Parathyroid adenoma (tissue), 2 donors: ENCODE results near the gene ZNF549.

Experiments
- H2AFZ ChIP-seq: fragments of 300-600 bp; sonication (generic); one replicate; pipeline ENCODE4 v1.7.0; 2017; ENCODE audit warnings: antibody characterized with exemption, mild to moderate bottlenecking
- H3K27ac ChIP-seq: fragments of 300-600 bp; sonication (generic); one replicate; pipeline ENCODE4 v1.7.0; 2017
- H3K27me3 ChIP-seq: fragments of 300-600 bp; sonication (generic); one replicate; pipeline ENCODE4 v1.7.0; 2017; ENCODE audit warnings: low read length; ENCODE audit not compliant: control insufficient read depth, insufficient read depth
- H3K36me3 ChIP-seq: fragments of 300-600 bp; sonication (generic); one replicate; pipeline ENCODE4 v1.7.0; 2017; ENCODE audit warnings: low read length; ENCODE audit not compliant: control insufficient read depth, insufficient read depth
- H3K4me1 ChIP-seq: fragments of 300-600 bp; sonication (generic); one replicate; pipeline ENCODE4 v1.7.0; 2017; ENCODE audit warnings: control low read depth
- H3K4me2 ChIP-seq: fragments of 300-600 bp; sonication (generic); one replicate; pipeline ENCODE4 v1.7.0; 2017; ENCODE audit warnings: low read length
- H3K4me3 ChIP-seq: fragments of 300-600 bp; sonication (generic); one replicate; pipeline ENCODE4 v1.7.0; 2017; ENCODE audit warnings: low read depth, low read length
- H3K79me2 ChIP-seq: fragments of 300-600 bp; sonication (generic); one replicate; pipeline ENCODE4 v1.7.0; 2017; ENCODE audit warnings: control low read depth
- H3K9ac ChIP-seq: fragments of 300-600 bp; sonication (generic); one replicate; pipeline ENCODE4 v1.7.0; 2017; ENCODE audit warnings: mild to moderate bottlenecking
- H3K9me3 ChIP-seq: fragments of 300-600 bp; sonication (generic); one replicate; pipeline ENCODE4 v1.7.0; 2017; ENCODE audit warnings: low read length; ENCODE audit not compliant: control insufficient read depth
- CTCF ChIP-seq: fragments of 300-600 bp; sonication (generic); IDR thresholded peaks from one replicate; pipeline ENCODE4 v1.7.0; 2017; ENCODE audit warnings: antibody characterized with exemption, mild to moderate bottlenecking
- donor health status: primary hyperparathyroidism.

ZNF549 gene

GRCh38 chr19:57578487-57579205, 51.5 kb downstream of the ZNF549 start, which contains the start of gene ZNF416:
ZNF416 (minus strand) TSS chr19:57578911; CDS start chr19:57578704, 207 bp downstream.
- peak within 1 kb of the TSS; percentile 99 for H3K4me3 ChIP-seq
- H3K9me3 ChIP-seq = peaks cover 4% of the 10 kb centered on the region
- H3K36me3 ChIP-seq = peaks cover 4% of the 10 kb centered on the region
- H3K4me2 ChIP-seq = peak within 1 kb of the TSS; percentile 90
- H3K4me1 ChIP-seq = peaks cover 12% of the 10 kb centered on the region
- H3K27ac ChIP-seq = peak within 1 kb of the TSS; percentile 34
- TF ChIP-seq CTCF = peak; percentile 20
- H3K79me2 ChIP-seq = peaks cover 18% of the 10 kb centered on the region
- H2AFZ ChIP-seq = peak within 1 kb of the TSS; percentile 96
- H3K9ac ChIP-seq = peak within 1 kb of the TSS; percentile 74
- no peaks in the 10 kb centered on the region for H3K27me3 ChIP-seq

- peaks cover 15% of the 10 kb centered on the region for H3K4me1 ChIP-seq
- no peak overlapping the region for H3K9ac ChIP-seq
- H2AFZ ChIP-seq = peak overlapping the region; percentile 100
- peaks cover 31% of the 10 kb centered on the region for H3K79me2 ChIP-seq
- H3K4me3 ChIP-seq = no peak overlapping the region
- no peak for TF ChIP-seq CTCF
- H3K4me2 ChIP-seq = peak overlapping the region; percentile 97
- no peaks in the 10 kb centered on the region for H3K27me3 ChIP-seq
- H3K36me3 ChIP-seq = no peaks in the 10 kb centered on the region
- no peak overlapping the region for H3K27ac ChIP-seq
- no peaks in the 10 kb centered on the region for H3K9me3 ChIP-seq
These were observed 56.0 kb downstream of the ZNF549 start for GRCh38 chr19:57583104-57583520.

GRCh38 chr19:57583521-57584416, 56.6 kb downstream of the ZNF549 start, which contains the start of gene ZIK1:
ZIK1 (plus strand) TSS chr19:57584145; CDS start chr19:57584357, 212 bp downstream.
- no peaks in the 10 kb centered on the region for H3K27me3 ChIP-seq
- peak within 1 kb of the TSS; percentile 65 for H3K27ac ChIP-seq
- H3K4me3 ChIP-seq = peak within 1 kb of the TSS; percentile 87
- peaks cover 15% of the 10 kb centered on the region for H3K4me1 ChIP-seq
- H3K4me2 ChIP-seq = peak within 1 kb of the TSS; percentile 97
- H3K79me2 ChIP-seq = peaks cover 26% of the 10 kb centered on the region
- H3K9ac ChIP-seq = peak within 1 kb of the TSS; percentile 31
- no peak for TF ChIP-seq CTCF
- no peaks in the 10 kb centered on the region for H3K9me3 ChIP-seq
- peak within 1 kb of the TSS; percentile 100 for H2AFZ ChIP-seq
- H3K36me3 ChIP-seq = no peaks in the 10 kb centered on the region

GRCh38 chr19:57587529-57587928, 60.4 kb downstream of the ZNF549 start:
- Histone ChIP-seq H3K9me3 (peaks cover 3% of the 10 kb centered on the region), H3K36me3 (peaks cover 3% of the 10 kb centered on the region), H2AFZ (no peak overlapping the region), H3K27ac (no peak overlapping the region), H3K79me2 (peaks cover 24% of the 10 kb centered on the region), H3K4me2 (no peak overlapping the region), H3K4me3 (no peak overlapping the region), H3K9ac (no peak overlapping the region), H3K4me1 (peaks cover 11% of the 10 kb centered on the region), H3K27me3 (no peaks in the 10 kb centered on the region)
- no peak for TF ChIP-seq CTCF
